ENCODE measurements around the gene MC2R. TPM values are rescaled to one million over a fixed set of nuclear protein-coding genes. Genes with fewer than 3 reads are reported as not detected.

The MC2R gene
- total RNA-seq, 2 donors from 2014 or later: not detected

- Histone ChIP-seq H3K27me3 (replicated peaks; ENCODE audit: insufficient read depth) (no peaks in the 10 kb centered on the region), H3K9me3 (no peaks in the 10 kb centered on the region), H3K4me1 (ENCODE audit: control insufficient read depth in 1 of 2, low read depth in 2 of 2) (no peaks in the 10 kb centered on the region), H3K27ac (no peak overlapping the region), H3K36me3 (no peaks in the 10 kb centered on the region), H3K4me3 (no peak overlapping the region)
- ATAC-seq (ENCODE audit: insufficient number of reproducible peaks, low FRiP score, low read depth): no peak
- no peak for DNase-seq (ENCODE audit: low spot score)
- TF ChIP-seq CTCF (IDR thresholded peaks at IDR 0.05): no peak
Measured at GRCh38 chr18:13879492-13879891, 35.8 kb downstream of the MC2R start.

- ATAC-seq (ENCODE audit: insufficient number of reproducible peaks, low FRiP score, low read depth): no peak
Measured at GRCh38 chr18:13878857-13879256, 36.5 kb downstream of the MC2R start.

GRCh38 chr18:13877157-13877556 lies 38.2 kb downstream of the MC2R start:
- no peak for ATAC-seq (ENCODE audit: insufficient number of reproducible peaks, low FRiP score, low read depth)
- Histone ChIP-seq H3K36me3 (no peaks in the 10 kb centered on the region), H3K9me3 (no peaks in the 10 kb centered on the region), H3K4me3 (no peak overlapping the region), H3K4me1 (ENCODE audit: control insufficient read depth in 1 of 2, low read depth in 2 of 2) (no peaks in the 10 kb centered on the region), H3K27me3 (replicated peaks; ENCODE audit: insufficient read depth) (no peaks in the 10 kb centered on the region), H3K27ac (no peak overlapping the region)
- TF ChIP-seq CTCF (IDR thresholded peaks at IDR 0.05): no peak
- DNase-seq (ENCODE audit: low spot score): no peak

More at GRCh38 chr18:13878857-13879256, 36.5 kb downstream of the MC2R start:
- H3K4me1 ChIP-seq (ENCODE audit: control insufficient read depth in 1 of 2, low read depth in 2 of 2): no peaks in the 10 kb centered on the region
- H3K4me3 ChIP-seq: no peak overlapping the region
- no peak overlapping the region for H3K27ac ChIP-seq
- no peaks in the 10 kb centered on the region for H3K36me3 ChIP-seq
- no peaks in the 10 kb centered on the region for H3K9me3 ChIP-seq
- no peaks in the 10 kb centered on the region for H3K27me3 ChIP-seq (replicated peaks; ENCODE audit: insufficient read depth)
- DNase-seq (ENCODE audit: low spot score): no peak
- no peak for TF ChIP-seq CTCF (IDR thresholded peaks at IDR 0.05)

GRCh38 chr18:13874558-13874957 lies 40.8 kb downstream of the MC2R start:
- Histone ChIP-seq H3K36me3 (no peaks in the 10 kb centered on the region), H3K27ac (no peak overlapping the region), H3K9me3 (no peaks in the 10 kb centered on the region), H3K27me3 (replicated peaks; ENCODE audit: insufficient read depth) (no peaks in the 10 kb centered on the region), H3K4me1 (ENCODE audit: control insufficient read depth in 1 of 2, low read depth in 2 of 2) (no peaks in the 10 kb centered on the region), H3K4me3 (no peak overlapping the region)
- DNase-seq (ENCODE audit: low spot score) (no peak), ATAC-seq (ENCODE audit: insufficient number of reproducible peaks, low FRiP score, low read depth) (no peak)
- TF ChIP-seq CTCF (IDR thresholded peaks at IDR 0.05): no peak

- Histone ChIP-seq H3K27ac (no peak overlapping the region), H3K36me3 (no peaks in the 10 kb centered on the region), H3K27me3 (replicated peaks; ENCODE audit: insufficient read depth) (no peaks in the 10 kb centered on the region), H3K4me1 (ENCODE audit: control insufficient read depth in 1 of 2, low read depth in 2 of 2) (no peaks in the 10 kb centered on the region), H3K4me3 (no peak overlapping the region), H3K9me3 (no peaks in the 10 kb centered on the region)
- no peak for ATAC-seq (ENCODE audit: insufficient number of reproducible peaks, low FRiP score, low read depth)
- TF ChIP-seq CTCF (IDR thresholded peaks at IDR 0.05): no peak
- no peak for DNase-seq (ENCODE audit: low spot score)
Measured at GRCh38 chr18:13872932-13873331, 42.4 kb downstream of the MC2R start.
